RCC 7860 (cell line): ENCODE results near the gene CDK9.

ENCODE experiments used
- DNase-seq: peaks from one replicate; pipeline ENCODE4 v3.0.0-alpha.2; 2015; ENCODE audit warnings: low spot score
- FAIRE-seq: peaks from 2 replicates; lab custom pipeline; 2012; peaks lifted over from hg19 to GRCh38; lab: Jason Lieb, UNC

The CDK9 gene

GRCh38 chr9:127801955-127802575 lies 16.2 kb downstream of the CDK9 start:
- FAIRE-seq (no peak), DNase-seq (no peak)

DNA sequence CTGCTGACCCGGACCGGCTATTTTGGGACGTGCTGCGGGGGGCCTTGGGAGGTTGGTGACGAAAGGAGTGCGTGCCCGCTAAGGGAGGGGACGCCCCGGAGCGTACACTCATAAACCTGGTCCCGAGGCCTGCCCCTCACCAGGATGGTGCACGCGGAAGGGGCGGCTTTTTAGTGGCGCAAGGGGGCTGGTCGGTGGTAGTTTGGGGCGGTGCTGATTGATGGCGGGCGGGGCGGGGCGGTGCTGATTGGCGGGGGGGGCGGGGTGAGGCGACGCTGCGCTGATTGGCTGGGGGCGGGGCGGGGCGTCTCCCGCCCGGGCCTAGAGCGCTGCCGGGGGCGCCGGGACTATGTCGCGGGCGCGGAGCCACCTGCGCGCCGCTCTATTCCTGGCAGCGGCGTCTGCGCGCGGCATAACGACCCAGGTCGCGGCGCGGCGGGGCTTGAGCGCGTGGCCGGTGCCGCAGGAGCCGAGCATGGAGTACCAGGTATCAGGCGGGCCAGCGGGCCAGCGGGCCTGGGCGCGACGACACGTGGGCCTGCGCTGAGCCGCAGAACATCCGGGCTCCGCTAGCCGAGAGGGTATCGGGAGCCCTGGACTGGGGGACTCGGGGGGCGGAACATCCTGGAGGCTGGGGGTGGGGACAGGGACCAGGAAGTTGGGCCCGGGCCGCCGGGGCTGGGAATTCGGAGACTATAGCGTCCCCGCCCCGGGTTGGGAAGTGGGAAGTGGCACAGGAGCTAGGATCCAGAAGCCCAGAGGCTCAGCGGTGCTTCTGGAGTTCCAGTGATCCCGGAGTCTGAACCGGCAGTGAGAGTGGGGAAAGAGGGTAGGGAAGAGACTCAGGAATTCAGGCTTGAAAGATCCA lies 17.0 kb downstream of the CDK9 start, which contains the start of gene FPGS:
Gene FPGS, plus strand, starts transcription at position 307 of the 868 bp plus-strand sequence. Its CDS starts 43 bp downstream, at position 350.
- DNase-seq (peak; percentile 76), FAIRE-seq (no peak)

- DNase-seq = peak; percentile 64
- FAIRE-seq = no peak
Observed at GRCh38 chr9:127803507-127804352, 17.9 kb downstream of the CDK9 start.

GRCh38 chr9:127805620-127806019 lies 19.8 kb downstream of the CDK9 start:
- DNase-seq (no peak), FAIRE-seq (no peak)

GRCh38 chr9:127806871-127807270 lies 21.0 kb downstream of the CDK9 start:
- DNase-seq (no peak), FAIRE-seq (no peak)

GRCh38 chr9:127808347-127809001 lies 22.6 kb downstream of the CDK9 start:
- DNase-seq = no peak
- FAIRE-seq = no peak

GRCh38 chr9:127809002-127809539 lies 23.2 kb downstream of the CDK9 start:
- no peak for DNase-seq
- no peak for FAIRE-seq

GRCh38 chr9:127809540-127810377 lies 23.9 kb downstream of the CDK9 start:
- no peak for FAIRE-seq
- DNase-seq = no peak

DNA sequence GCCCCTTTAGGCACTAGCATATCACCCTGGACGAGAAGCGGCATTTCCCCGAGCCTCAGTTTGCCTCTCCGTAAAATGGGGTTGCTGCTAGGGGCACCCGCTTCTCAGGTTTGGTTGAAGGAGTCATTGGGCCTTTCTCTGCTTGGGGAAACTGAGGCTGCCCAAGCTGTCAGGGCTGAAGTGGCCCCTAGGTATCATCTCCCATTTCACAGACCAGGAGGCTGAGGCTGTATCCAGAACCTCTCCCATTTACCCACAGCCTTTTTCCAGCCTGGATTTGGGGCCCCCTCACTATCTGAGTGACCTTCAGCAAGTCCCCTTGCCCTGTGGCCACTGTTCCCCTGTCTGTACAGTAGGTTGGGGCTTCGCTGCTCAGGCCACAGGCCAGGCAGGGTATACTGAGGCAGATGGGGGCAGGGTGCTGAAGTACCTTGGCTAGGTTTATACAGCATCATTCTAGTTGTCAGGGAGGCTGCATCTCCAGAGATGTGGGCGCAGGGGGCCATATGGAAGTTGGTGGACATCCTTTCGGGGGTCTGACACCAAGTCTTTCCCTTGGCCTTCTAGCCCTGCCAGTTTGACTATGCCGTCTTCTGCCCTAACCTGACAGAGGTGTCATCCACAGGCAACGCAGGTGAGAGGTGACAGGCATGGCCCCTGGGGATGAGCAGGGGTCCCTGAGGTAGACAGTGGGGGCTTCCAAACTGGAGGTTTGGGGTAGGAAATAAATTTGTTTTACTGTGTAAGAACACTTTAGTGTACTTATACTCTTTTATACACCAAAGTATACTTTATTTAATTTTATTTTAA lies 24.7 kb downstream of the CDK9 start:
- DNase-seq (no peak), FAIRE-seq (no peak)

DNA sequence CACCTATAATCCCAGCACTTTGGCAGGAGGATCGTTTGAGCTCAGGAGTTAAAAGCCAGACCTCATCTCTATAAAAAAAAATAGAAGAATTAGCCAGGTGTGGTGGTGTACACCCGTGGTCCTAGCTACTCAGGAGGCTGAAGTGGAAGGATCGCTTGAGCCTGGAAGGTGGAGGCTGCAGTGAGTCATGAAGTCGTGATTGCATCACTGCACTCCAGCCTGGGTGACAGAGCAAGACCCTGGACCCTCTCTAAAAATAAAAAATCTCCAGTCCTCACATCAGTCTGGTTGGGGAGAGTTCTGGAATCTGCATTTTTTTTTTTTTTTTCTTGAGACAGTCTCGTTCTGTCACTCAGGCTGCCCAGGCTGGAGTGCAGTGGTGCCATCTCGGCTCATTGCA lies 26.2 kb downstream of the CDK9 start:
- FAIRE-seq (no peak), DNase-seq (no peak)

GRCh38 chr9:127812936-127813675 lies 27.3 kb downstream of the CDK9 start:
- no peak for FAIRE-seq
- DNase-seq = no peak

- FAIRE-seq (no peak), DNase-seq (no peak)
Observed at GRCh38 chr9:127813686-127814226, 27.9 kb downstream of the CDK9 start.

- no peak for DNase-seq
Observed at GRCh38 chr9:127814619-127815511, 29.0 kb downstream of the CDK9 start.

DNA sequence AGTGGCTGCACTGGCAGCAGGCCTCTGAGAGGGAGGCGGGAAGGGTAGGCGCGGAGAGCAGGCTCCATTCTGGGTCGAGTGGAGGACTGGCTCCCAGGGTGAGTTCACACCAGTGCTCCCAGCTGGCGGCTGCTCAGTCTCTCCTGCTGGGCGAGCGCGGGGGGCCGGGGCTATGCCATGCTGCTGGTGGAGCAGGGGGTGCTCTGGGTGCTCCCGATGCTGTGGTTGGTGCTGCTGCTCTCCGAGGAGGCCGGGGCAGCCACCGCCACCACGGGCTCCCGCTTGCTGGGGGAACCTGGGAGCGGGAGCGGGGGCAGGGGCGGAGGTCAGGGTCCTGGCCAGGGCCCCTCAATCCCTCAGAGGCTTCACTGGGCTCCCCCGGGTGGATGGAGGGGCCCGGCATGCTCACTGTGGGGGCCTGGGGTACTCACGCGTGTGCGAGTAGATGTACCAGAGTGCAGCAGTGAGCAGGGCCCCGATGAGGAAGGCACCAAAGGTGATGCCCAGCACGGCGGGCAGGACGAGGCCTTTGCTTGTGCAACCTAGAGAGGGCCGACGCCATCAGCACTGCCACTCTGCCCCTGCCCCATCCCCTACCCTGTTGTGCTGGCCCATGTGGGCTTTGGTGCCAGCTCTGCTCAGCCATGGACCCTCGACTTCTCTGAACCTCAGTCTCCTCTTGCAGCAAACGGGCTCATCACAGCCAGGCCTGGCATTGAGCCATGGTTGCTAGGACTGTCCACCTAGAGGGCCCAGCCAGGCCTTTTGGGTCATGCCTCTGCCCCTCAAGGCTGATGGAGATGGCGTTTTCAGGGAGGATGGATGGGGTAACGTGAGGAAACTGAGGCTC lies 29.9 kb downstream of the CDK9 start:
- DNase-seq (no peak), FAIRE-seq (no peak)

More at GRCh38 chr9:127814619-127815511, 29.0 kb downstream of the CDK9 start:
- FAIRE-seq = no peak

- DNase-seq (no peak), FAIRE-seq (no peak)
Observed at GRCh38 chr9:127816362-127816725, 30.5 kb downstream of the CDK9 start.

GRCh38 chr9:127816728-127817127 lies 30.9 kb downstream of the CDK9 start:
- DNase-seq (no peak), FAIRE-seq (no peak)
